SH-SY5Y (cell line): Measurements from ENCODE around the gene COL8A1.

Experiments
- GATA2 ChIP-seq: IDR thresholded peaks from 2 replicates; pipeline ENCODE4 v1.6.1; 2011; ENCODE audit warnings: mild to moderate bottlenecking, low read depth, low read length
- GATA3 ChIP-seq: IDR thresholded peaks from 2 replicates; pipeline ENCODE4 v1.6.1; 2011; ENCODE audit warnings: low read depth, mild to moderate bottlenecking, low read length, moderate library complexity

The COL8A1 gene

GRCh38 chr3:99702953-99703943 is 64.9 kb downstream of the COL8A1 start:
- TF ChIP-seq GATA2 (no peak), GATA3 (no peak)

GRCh38 chr3:99704417-99704816 is 66.0 kb downstream of the COL8A1 start:
- no peak for TF ChIP-seq GATA2
- TF ChIP-seq GATA3: no peak

GRCh38 chr3:99706410-99706809 is 68.0 kb downstream of the COL8A1 start:
- TF ChIP-seq GATA3 (no peak), GATA2 (no peak)

GRCh38 chr3:99708207-99708745 is 69.9 kb downstream of the COL8A1 start:
- TF ChIP-seq GATA3 (no peak), GATA2 (no peak)

- TF ChIP-seq GATA3 (no peak), GATA2 (no peak)
Observed at GRCh38 chr3:99709686-99710085, 71.3 kb downstream of the COL8A1 start.

- TF ChIP-seq GATA3 (no peak), GATA2 (no peak)
Observed at GRCh38 chr3:99710094-99710493, 71.7 kb downstream of the COL8A1 start.

GRCh38 chr3:99711351-99711750 is 73.0 kb downstream of the COL8A1 start:
- no peak for TF ChIP-seq GATA2
- TF ChIP-seq GATA3: no peak

GRCh38 chr3:99712291-99712954 is 74.0 kb downstream of the COL8A1 start:
- TF ChIP-seq GATA3 (no peak), GATA2 (no peak)

- TF ChIP-seq GATA2 (no peak), GATA3 (no peak)
Observed at GRCh38 chr3:99713440-99713839, 75.0 kb downstream of the COL8A1 start.

GRCh38 chr3:99714146-99714545 is 75.8 kb downstream of the COL8A1 start:
- TF ChIP-seq GATA3 (no peak), GATA2 (no peak)

- TF ChIP-seq GATA2: no peak
- no peak for TF ChIP-seq GATA3
Observed at GRCh38 chr3:99714575-99714974, 76.2 kb downstream of the COL8A1 start.

- TF ChIP-seq GATA3 (no peak), GATA2 (no peak)
Observed at GRCh38 chr3:99716463-99716995, 78.1 kb downstream of the COL8A1 start.

GRCh38 chr3:99720985-99721632 is 82.7 kb downstream of the COL8A1 start:
- no peak for TF ChIP-seq GATA3
- no peak for TF ChIP-seq GATA2

GRCh38 chr3:99721633-99722007 is 83.2 kb downstream of the COL8A1 start:
- TF ChIP-seq GATA2 (no peak), GATA3 (no peak)
